B cell (primary cell): ENCODE results near the gene B4GALNT4.

ENCODE experiments used
- CTCF ChIP-seq: fragments of 200-600 bp; IDR thresholded peaks from one replicate; pipeline ENCODE4 v1.8.0; 2022; ENCODE audit warnings: antibody characterized with exemption, mild to moderate bottlenecking
- EZH2 ChIP-seq: IDR thresholded peaks from 2 replicates; pipeline ENCODE4 v1.6.1; 2012; ENCODE audit warnings: borderline replicate concordance, low read depth, mild to moderate bottlenecking, moderate library complexity, low read length; ENCODE audit not compliant: insufficient read depth, poor library complexity, severe bottlenecking

- TF ChIP-seq CTCF = no peak
- no peak for TF ChIP-seq EZH2
These were observed 42.3 kb upstream of the B4GALNT4 start for GRCh38 chr11:326842-327580.
